Caco-2 (cell line): ENCODE results near the gene ARL3. TPM values are rescaled to one million over a fixed set of nuclear protein-coding genes. Genes with fewer than 3 reads are reported as not detected.

Experiments
- BruUV-seq: library from RNA; stranded (reverse); fragments of 400-500 nt; replicated peaks from 2 replicates; lab custom pipeline; 2021; lab: Mats Ljungman, UMichigan
- CTCF ChIA-PET: fragments of 300-600 bp; sonication (Branson Sonifier 250); formaldehyde crosslinking; loops from one replicate; lab custom pipeline; 2022; ENCODE audit warnings: antibody characterized with exemption; lab: Charles Lee
- POLR2A ChIA-PET: fragments of 300-600 bp; sonication (Branson Sonifier 250); formaldehyde crosslinking; loops from one replicate; lab custom pipeline; 2022; ENCODE audit warnings: antibody characterized with exemption; lab: Charles Lee
- DNase-seq, 2 experiments: peaks; one replicate each; pipeline versions ENCODE4 v3.0.0 to v3.0.0-alpha.2; 2020 to 2022
- H3K27me3 ChIP-seq: replicated peaks from 2 replicates; pipeline ENCODE4 v1.6.0; 2011; ENCODE audit warnings: low read length; ENCODE audit not compliant: control insufficient read depth, insufficient read depth
- H3K36me3 ChIP-seq: 2 replicates; pipeline ENCODE4 v1.5.1; 2011; ENCODE audit warnings: low read length; ENCODE audit not compliant: control insufficient read depth, insufficient read depth
- H3K4me1 ChIP-seq: fragments of 250-450 bp; sonication (Bioruptor Pico); 2 replicates; pipeline ENCODE4 v1.5.1; 2020; ENCODE audit warnings: mild to moderate bottlenecking
- H3K4me3 ChIP-seq: 2 replicates; pipeline ENCODE4 v1.5.1; 2011; ENCODE audit warnings: low read depth, mild to moderate bottlenecking, control low read depth, low read length
- H3K9me3 ChIP-seq: fragments of 250-450 bp; sonication (Bioruptor Pico); 2 replicates; pipeline ENCODE4 v1.5.1; 2020; ENCODE audit warnings: mild to moderate bottlenecking, moderate library complexity
- H3K27ac Mint-ChIP-seq: one replicate; pipeline ENCODE4 v1.8.0; 2022; ENCODE audit warnings: mixed read lengths; ENCODE audit not compliant: unreplicated experiment
- H3K27me3 Mint-ChIP-seq: one replicate; pipeline ENCODE4 v1.8.0; 2022; ENCODE audit warnings: mixed read lengths; ENCODE audit not compliant: insufficient read depth, unreplicated experiment
- H3K36me3 Mint-ChIP-seq: one replicate; pipeline ENCODE4 v1.8.0; 2022; ENCODE audit warnings: mild to moderate bottlenecking, mixed read lengths; ENCODE audit not compliant: insufficient read depth, unreplicated experiment
- H3K4me1 Mint-ChIP-seq: one replicate; pipeline ENCODE4 v1.8.0; 2022; ENCODE audit warnings: low read depth, mixed read lengths; ENCODE audit not compliant: unreplicated experiment
- H3K4me3 Mint-ChIP-seq: one replicate; pipeline ENCODE4 v1.8.0; 2022; ENCODE audit warnings: mild to moderate bottlenecking, moderate library complexity, mixed read lengths; ENCODE audit not compliant: unreplicated experiment
- H3K9me3 Mint-ChIP-seq: one replicate; pipeline ENCODE4 v1.8.0; 2022; ENCODE audit warnings: mixed read lengths; ENCODE audit not compliant: unreplicated experiment
- intact Hi-C: fragments of 100-400 bp; cut with micrococcal nuclease; formaldehyde crosslinking; loops from one replicate; pipeline ENCODE4 v1.10.0; 2022; ENCODE audit not compliant: unreplicated experiment
- total RNA-seq: library from RNA; stranded (reverse); gene quantifications from 2 replicates; pipeline ENCODE4 v1.2.3, GENCODE V29; 2022
- TF ChIP-seq, protein P1 (sequence below), 2 experiments: fragments of 200-600 bp in 1 of 2; IDR thresholded peaks; 1 replicate in 1 of 2; 2 replicates in 1 of 2; pipeline versions ENCODE4 v1.5.1 to v1.8.0; 2011 to 2022; ENCODE audit warnings: antibody characterized with exemption in 1 of 2, control low read depth in 1 of 2, inconsistent platforms in 1 of 2, low read depth in 1 of 2, low read length in 1 of 2, mild to moderate bottlenecking in 1 of 2, moderate library complexity in 1 of 2; ENCODE audit not compliant: insufficient read depth in 1 of 2, severe bottlenecking in 1 of 2, unreplicated experiment in 1 of 2

Gene ARL3
- total RNA-seq, 1 experiment from 2014 or later, result 7.8 TPM

DNA sequence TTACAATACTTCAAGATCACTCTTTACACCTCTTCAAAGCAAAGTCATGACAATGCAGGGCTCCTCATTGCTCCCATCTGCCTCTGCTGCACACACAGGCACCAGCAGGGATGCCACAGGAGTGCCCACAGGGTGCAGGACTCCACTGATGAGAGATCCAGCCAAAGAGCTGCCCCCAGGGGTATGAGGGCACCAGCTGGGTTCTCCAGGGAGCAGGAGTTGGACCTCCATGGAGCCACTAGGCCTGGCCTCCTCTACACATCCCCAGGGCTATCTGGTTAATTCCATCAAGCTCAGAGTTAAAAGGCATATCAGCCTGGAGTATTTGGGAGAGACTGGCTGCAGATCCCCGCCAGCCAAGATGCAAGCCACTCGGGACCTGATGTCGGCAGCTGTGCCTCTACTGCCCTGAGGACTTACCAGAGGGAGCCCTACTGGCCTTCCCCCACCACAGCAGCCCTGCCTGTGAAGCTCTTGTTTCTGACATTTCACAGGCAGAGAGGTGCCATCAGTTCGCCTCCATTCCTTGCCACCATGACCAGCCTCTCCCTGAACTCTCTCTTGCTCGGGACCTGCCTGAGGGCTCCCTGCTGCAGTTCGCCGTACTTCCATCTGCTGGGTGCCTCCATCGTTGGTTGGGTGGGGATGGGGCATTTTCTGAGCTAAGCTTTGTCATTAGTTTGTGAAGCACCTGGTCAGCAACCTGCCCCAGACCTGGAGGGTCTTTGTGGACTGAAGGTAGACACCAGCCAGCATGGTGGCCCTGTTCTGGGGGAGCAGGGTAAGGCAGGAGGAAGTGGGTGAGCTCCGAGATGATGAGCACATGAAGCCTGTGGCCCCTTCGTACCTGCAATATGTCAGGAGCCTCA is 82.4 kb downstream of the ARL3 start:
- Mint-ChIP-seq H3K27ac (peak overlapping the region; percentile 88), H3K36me3 (peaks cover 5% of the 10 kb centered on the region), H3K4me1 (peaks cover 51% of the 10 kb centered on the region), H3K9me3 (no peaks in the 10 kb centered on the region), H3K27me3 (no peaks in the 10 kb centered on the region), H3K4me3 (no peak overlapping the region)
- Histone ChIP-seq H3K36me3 (no peaks in the 10 kb centered on the region), H3K4me3 (no peak overlapping the region), H3K27me3 (no peaks in the 10 kb centered on the region), H3K4me1 (peaks cover 47% of the 10 kb centered on the region), H3K9me3 (no peaks in the 10 kb centered on the region)
- no peak for DNase-seq
- TF ChIP-seq, protein P1, sequence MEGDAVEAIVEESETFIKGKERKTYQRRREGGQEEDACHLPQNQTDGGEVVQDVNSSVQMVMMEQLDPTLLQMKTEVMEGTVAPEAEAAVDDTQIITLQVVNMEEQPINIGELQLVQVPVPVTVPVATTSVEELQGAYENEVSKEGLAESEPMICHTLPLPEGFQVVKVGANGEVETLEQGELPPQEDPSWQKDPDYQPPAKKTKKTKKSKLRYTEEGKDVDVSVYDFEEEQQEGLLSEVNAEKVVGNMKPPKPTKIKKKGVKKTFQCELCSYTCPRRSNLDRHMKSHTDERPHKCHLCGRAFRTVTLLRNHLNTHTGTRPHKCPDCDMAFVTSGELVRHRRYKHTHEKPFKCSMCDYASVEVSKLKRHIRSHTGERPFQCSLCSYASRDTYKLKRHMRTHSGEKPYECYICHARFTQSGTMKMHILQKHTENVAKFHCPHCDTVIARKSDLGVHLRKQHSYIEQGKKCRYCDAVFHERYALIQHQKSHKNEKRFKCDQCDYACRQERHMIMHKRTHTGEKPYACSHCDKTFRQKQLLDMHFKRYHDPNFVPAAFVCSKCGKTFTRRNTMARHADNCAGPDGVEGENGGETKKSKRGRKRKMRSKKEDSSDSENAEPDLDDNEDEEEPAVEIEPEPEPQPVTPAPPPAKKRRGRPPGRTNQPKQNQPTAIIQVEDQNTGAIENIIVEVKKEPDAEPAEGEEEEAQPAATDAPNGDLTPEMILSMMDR (IDR thresholded peaks at IDR 0.05; ENCODE audit: insufficient read depth in 1 of 2, low read depth in 1 of 2, low read length in 1 of 2, severe bottlenecking in 1 of 2, unreplicated experiment in 1 of 2), result no peak
- ChIA-PET POLR2A (interaction anchor here (0.6 kb wide), 2 partner anchors 128 to 458 kb away, joined by 3 to 4 read pairs; no protein-coding TSS in a partner anchor), CTCF (no interaction called here)
- intact Hi-C loops, result no loop called here
- BruUV-seq, result no TSS peak

DNA sequence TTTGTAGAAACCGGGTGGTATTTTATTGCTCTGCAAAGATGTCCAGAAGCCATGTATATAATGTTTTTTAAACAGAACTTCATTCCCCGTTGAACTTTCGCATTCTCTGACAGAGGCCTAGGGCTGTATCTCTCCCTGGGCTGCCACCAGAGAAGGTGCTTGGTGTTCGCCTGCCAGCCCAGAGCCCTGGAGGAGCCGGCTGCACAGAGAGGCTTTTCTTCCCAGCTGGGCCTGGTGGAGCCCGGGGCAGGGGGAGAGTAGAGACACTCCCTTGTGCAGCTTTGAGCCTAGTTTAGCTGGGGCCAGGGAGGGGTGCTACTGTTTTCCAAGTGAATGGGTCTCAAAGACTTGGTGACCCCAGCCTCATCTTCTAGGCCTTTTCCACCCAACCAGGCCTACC is 83.5 kb downstream of the ARL3 start:
- Histone ChIP-seq H3K27me3 (no peaks in the 10 kb centered on the region), H3K4me1 (peaks cover 47% of the 10 kb centered on the region), H3K4me3 (no peak overlapping the region), H3K9me3 (no peaks in the 10 kb centered on the region), H3K36me3 (no peaks in the 10 kb centered on the region)
- peaks cover 60% of the 10 kb centered on the region for H3K4me1 Mint-ChIP-seq
- no peaks in the 10 kb centered on the region for H3K27me3 Mint-ChIP-seq
- no TSS peak for BruUV-seq
- ChIA-PET CTCF (interaction anchor here (1.3 to 1.5 kb wide), 2 partner anchors 11 to 16 kb away, joined by 3 to 5 read pairs; no protein-coding TSS in a partner anchor), POLR2A (no interaction called here)
- no peaks in the 10 kb centered on the region for H3K9me3 Mint-ChIP-seq
- peak overlapping the region; percentile 9 for H3K4me3 Mint-ChIP-seq
- H3K27ac Mint-ChIP-seq, result peak overlapping the region; percentile 88
- TF ChIP-seq, protein P1 (IDR thresholded peaks at IDR 0.05; ENCODE audit: insufficient read depth in 1 of 2, low read depth in 1 of 2, low read length in 1 of 2, severe bottlenecking in 1 of 2, unreplicated experiment in 1 of 2), result no peak
- peaks cover 5% of the 10 kb centered on the region for H3K36me3 Mint-ChIP-seq
- DNase-seq, result no peak
- intact Hi-C loops, result no loop called here
